Mesodermal cell (in vitro differentiated cells): ENCODE measurements around the gene PHF1. TPM values are rescaled to one million over a fixed set of nuclear protein-coding genes. Genes with fewer than 3 reads are reported as not detected.
"Not testable (repeated sequence)": the region's sequence is repeated elsewhere in the genome, so short reads cannot be mapped to it uniquely, and the experiment has no call there.

Experiments used
- H3K27ac ChIP-seq: 2 replicates; pipeline ENCODE4 v1.7.0; 2013; ENCODE audit warnings: mild to moderate bottlenecking, low read depth, low read length, moderate library complexity; ENCODE audit not compliant: severe bottlenecking
- H3K36me3 ChIP-seq: 2 replicates; pipeline ENCODE4 v1.7.1; 2013; ENCODE audit warnings: mild to moderate bottlenecking, low read length, moderate library complexity; ENCODE audit not compliant: control insufficient read depth, insufficient read depth
- H3K4me1 ChIP-seq: one replicate; pipeline ENCODE4 v1.7.1; 2013; ENCODE audit warnings: mild to moderate bottlenecking, low read length; ENCODE audit not compliant: insufficient read depth, control insufficient read depth, poor library complexity, severe bottlenecking
- H3K4me3 ChIP-seq: 2 replicates; pipeline ENCODE4 v1.7.0; 2013; ENCODE audit warnings: low read length, control low read depth, mild to moderate bottlenecking; ENCODE audit not compliant: insufficient read depth, poor library complexity, severe bottlenecking; ENCODE audit errors: extremely low read depth
- H3K9me3 ChIP-seq: 2 replicates; pipeline ENCODE4 v1.7.1; 2013; ENCODE audit warnings: mild to moderate bottlenecking, low read length, moderate library complexity; ENCODE audit not compliant: control insufficient read depth
- WGBS, 2 experiments: methylation state at CpG; one replicate each; pipeline ENCODE4 v1.1.5; 2013; ENCODE audit warnings: missing lambda C conversion rate in 2 of 2; ENCODE audit not compliant: insufficient coverage in 2 of 2; 5-methylcytosine and 5-hydroxymethylcytosine counted together
- polyA plus RNA-seq, 2 experiments: library from polyadenylated mRNA; stranded (reverse); fragments of 50-300 nt; gene quantifications; one replicate each; pipeline ENCODE4 v1.2.3, GENCODE V29; 2013

Gene PHF1
- polyA plus RNA-seq (2013, experiment 1 of 2), result 71.3 TPM
- 60.7 TPM for polyA plus RNA-seq (2013, experiment 2 of 2)

- WGBS, 2 experiments, result 1% methylated on average over 40 to 46 of the region's 67 CpGs
- H3K4me1 ChIP-seq, result peaks cover 22% of the 10 kb centered on the region
- peak within 1 kb of the TSS; percentile 81 for H3K4me3 ChIP-seq
- H3K9me3 ChIP-seq, result no peaks in the 10 kb centered on the region
- H3K36me3 ChIP-seq, result peaks cover 68% of the 10 kb centered on the region
- peak within 1 kb of the TSS; percentile 88 for H3K27ac ChIP-seq
Observed at GRCh38 chr6:33410711-33411631, at the start of gene PHF1. Gene PHF1 (plus strand): TSS chr6:33411014. CDS start chr6:33412264, 1,250 bp downstream.

GRCh38 chr6:33363486-33363885 lies 47.3 kb upstream of the PHF1 start:
- 91 to 95% methylated on average over 5 to 10 of the region's 12 CpGs for WGBS, 2 experiments
- not testable (repeated sequence) for H3K4me3 ChIP-seq, H3K27ac ChIP-seq, H3K9me3 ChIP-seq, H3K4me1 ChIP-seq, H3K36me3 ChIP-seq

- H3K9me3 ChIP-seq, H3K4me3 ChIP-seq, H3K4me1 ChIP-seq, H3K36me3 ChIP-seq, H3K27ac ChIP-seq: not testable (repeated sequence)
- 61 to 93% methylated on average over 2 of the region's 8 CpGs for WGBS, 2 experiments
Observed at GRCh38 chr6:33364475-33365205, 46.2 kb upstream of the PHF1 start.

GRCh38 chr6:33365206-33365971 lies 45.4 kb upstream of the PHF1 start:
- not testable (repeated sequence) for H3K9me3 ChIP-seq, H3K27ac ChIP-seq, H3K4me1 ChIP-seq, H3K4me3 ChIP-seq, H3K36me3 ChIP-seq
- WGBS, 2 experiments, result 86 to 88% methylated on average over 7 to 9 of the region's 10 CpGs

GRCh38 chr6:33367009-33367714 lies 43.7 kb upstream of the PHF1 start:
- Histone ChIP-seq H3K36me3 (no peaks in the 10 kb centered on the region), H3K4me1 (no peaks in the 10 kb centered on the region), H3K9me3 (no peaks in the 10 kb centered on the region), H3K27ac (no peak overlapping the region), H3K4me3 (no peak overlapping the region)
- WGBS, 2 experiments, result 76 to 93% methylated on average over 3 of the region's 8 CpGs

- not testable (repeated sequence) for H3K4me3 ChIP-seq, H3K9me3 ChIP-seq, H3K4me1 ChIP-seq, H3K27ac ChIP-seq, H3K36me3 ChIP-seq
- 94 to 95% methylated on average over 3 of the region's 5 CpGs for WGBS, 2 experiments
Observed at GRCh38 chr6:33367715-33368025, 43.1 kb upstream of the PHF1 start.

- not testable (repeated sequence) for H3K36me3 ChIP-seq, H3K27ac ChIP-seq, H3K4me1 ChIP-seq, H3K9me3 ChIP-seq, H3K4me3 ChIP-seq
- 86 to 89% methylated on average over 8 of the region's 8 CpGs for WGBS, 2 experiments
Observed at GRCh38 chr6:33371901-33372300, 38.9 kb upstream of the PHF1 start.

- Histone ChIP-seq H3K4me3 (no peak overlapping the region), H3K36me3 (no peaks in the 10 kb centered on the region), H3K4me1 (no peaks in the 10 kb centered on the region), H3K9me3 (no peaks in the 10 kb centered on the region), H3K27ac (no peak overlapping the region)
- 73 to 82% methylated on average over 3 to 5 of the region's 5 CpGs for WGBS, 2 experiments
Observed at GRCh38 chr6:33372526-33373123, 38.2 kb upstream of the PHF1 start.

GRCh38 chr6:33373960-33374910 lies 36.6 kb upstream of the PHF1 start:
- no peak overlapping the region for H3K27ac ChIP-seq
- WGBS, 2 experiments, result 88 to 94% methylated on average over 7 to 8 of the region's 8 CpGs
- H3K4me3 ChIP-seq, result no peak overlapping the region

More at GRCh38 chr6:33373960-33374910, 36.6 kb upstream of the PHF1 start:
- Histone ChIP-seq H3K36me3 (no peaks in the 10 kb centered on the region), H3K4me1 (no peaks in the 10 kb centered on the region), H3K9me3 (no peaks in the 10 kb centered on the region)
